ENCODE data around the gene ZNF598.

ZNF598 gene

GRCh38 chr16:2006317-2006716 lies 3.3 kb downstream of the ZNF598 start:
- no peaks in the 10 kb centered on the region for H3K9me3 Mint-ChIP-seq
- H3K36me3 Mint-ChIP-seq = peaks cover 2% of the 10 kb centered on the region
- no peak overlapping the region for H3K27ac Mint-ChIP-seq
- H3K4me3 Mint-ChIP-seq = peak overlapping the region; percentile 26
- peaks cover 40% of the 10 kb centered on the region for H3K4me1 Mint-ChIP-seq
- no peaks in the 10 kb centered on the region for H3K27me3 Mint-ChIP-seq

DNA sequence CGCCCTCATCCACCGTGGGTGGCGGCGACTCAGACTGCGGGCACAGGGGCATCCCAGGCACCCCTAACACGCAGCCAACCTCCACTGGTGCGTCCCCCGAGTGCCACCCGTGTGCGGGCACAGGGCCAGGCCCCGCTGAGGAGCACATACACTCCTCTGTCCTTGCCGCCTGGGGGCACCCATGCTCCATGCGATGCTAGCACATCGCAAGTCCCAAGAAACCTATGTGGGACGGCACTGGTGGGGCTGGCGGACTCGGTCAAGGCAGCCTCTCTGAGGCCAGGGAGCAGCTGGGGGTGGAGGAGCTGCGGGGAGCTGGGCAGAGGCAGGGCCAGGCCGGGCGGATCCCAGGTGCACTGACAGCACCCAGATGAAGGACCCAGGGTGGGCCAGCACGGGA lies 4.0 kb downstream of the ZNF598 start:
- Mint-ChIP-seq H3K36me3 (peaks cover 2% of the 10 kb centered on the region), H3K9me3 (no peaks in the 10 kb centered on the region), H3K27me3 (no peaks in the 10 kb centered on the region), H3K4me1 (peaks cover 40% of the 10 kb centered on the region), H3K4me3 (peak overlapping the region; percentile 26), H3K27ac (no peak overlapping the region)

DNA sequence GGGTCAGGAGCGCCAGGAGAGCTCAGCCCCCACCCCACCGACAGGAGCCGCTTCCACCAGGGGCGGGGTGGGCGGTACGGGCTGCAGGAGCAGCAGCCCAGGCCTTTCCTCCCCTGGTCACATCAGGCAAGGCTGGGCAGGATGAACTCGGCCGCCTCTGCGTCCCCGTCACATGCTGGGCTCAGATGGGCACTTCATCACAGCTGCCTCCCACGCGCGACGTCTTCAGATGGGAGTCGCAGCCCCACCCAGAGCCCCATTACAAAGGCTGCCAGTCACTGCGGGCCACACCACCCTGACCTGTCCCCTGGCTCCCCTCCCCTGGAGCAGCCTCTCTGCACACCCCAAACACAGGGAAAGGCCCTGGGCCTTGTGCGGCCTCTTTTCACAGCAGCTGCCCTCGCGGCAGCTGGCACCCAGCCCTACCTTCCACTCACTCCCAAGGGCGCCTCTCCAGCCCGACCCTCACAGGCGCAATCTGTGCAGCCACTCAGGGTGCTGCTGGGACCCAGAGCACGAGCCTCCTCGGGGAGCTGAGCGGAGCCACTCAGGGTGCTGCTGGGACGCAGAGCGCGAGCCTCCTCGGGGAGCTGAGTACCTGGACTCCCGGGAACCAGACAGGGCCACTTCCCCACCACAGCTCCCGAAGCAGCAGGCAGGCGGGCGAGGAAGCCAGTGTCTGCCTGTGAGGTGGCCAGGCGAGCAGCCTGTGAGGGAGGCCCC lies 4.7 kb downstream of the ZNF598 start:
- H3K36me3 Mint-ChIP-seq = peaks cover 2% of the 10 kb centered on the region
- no peak overlapping the region for H3K27ac Mint-ChIP-seq
- no peaks in the 10 kb centered on the region for H3K9me3 Mint-ChIP-seq
- H3K4me3 Mint-ChIP-seq = no peak overlapping the region
- H3K4me1 Mint-ChIP-seq = peaks cover 35% of the 10 kb centered on the region
- no peaks in the 10 kb centered on the region for H3K27me3 Mint-ChIP-seq

GRCh38 chr16:2003827-2004641 lies 5.6 kb downstream of the ZNF598 start:
- Mint-ChIP-seq H3K4me3 (no peak overlapping the region), H3K36me3 (peaks cover 2% of the 10 kb centered on the region), H3K27ac (no peak overlapping the region)

GRCh38 chr16:2003231-2003826 lies 6.3 kb downstream of the ZNF598 start:
- Mint-ChIP-seq H3K4me3 (no peak overlapping the region), H3K9me3 (no peaks in the 10 kb centered on the region), H3K27ac (no peak overlapping the region), H3K36me3 (peaks cover 3% of the 10 kb centered on the region), H3K27me3 (no peaks in the 10 kb centered on the region), H3K4me1 (peaks cover 29% of the 10 kb centered on the region)

More at GRCh38 chr16:2003827-2004641, 5.6 kb downstream of the ZNF598 start:
- Mint-ChIP-seq H3K4me1 (peaks cover 35% of the 10 kb centered on the region), H3K27me3 (no peaks in the 10 kb centered on the region), H3K9me3 (no peaks in the 10 kb centered on the region)

- H3K4me3 Mint-ChIP-seq = no peak overlapping the region
- no peaks in the 10 kb centered on the region for H3K9me3 Mint-ChIP-seq
- H3K27ac Mint-ChIP-seq = no peak overlapping the region
- H3K36me3 Mint-ChIP-seq = peaks cover 3% of the 10 kb centered on the region
- H3K4me1 Mint-ChIP-seq = peaks cover 22% of the 10 kb centered on the region
- H3K27me3 Mint-ChIP-seq = no peaks in the 10 kb centered on the region
These were observed 7.0 kb downstream of the ZNF598 start for GRCh38 chr16:2002406-2003230.

DNA sequence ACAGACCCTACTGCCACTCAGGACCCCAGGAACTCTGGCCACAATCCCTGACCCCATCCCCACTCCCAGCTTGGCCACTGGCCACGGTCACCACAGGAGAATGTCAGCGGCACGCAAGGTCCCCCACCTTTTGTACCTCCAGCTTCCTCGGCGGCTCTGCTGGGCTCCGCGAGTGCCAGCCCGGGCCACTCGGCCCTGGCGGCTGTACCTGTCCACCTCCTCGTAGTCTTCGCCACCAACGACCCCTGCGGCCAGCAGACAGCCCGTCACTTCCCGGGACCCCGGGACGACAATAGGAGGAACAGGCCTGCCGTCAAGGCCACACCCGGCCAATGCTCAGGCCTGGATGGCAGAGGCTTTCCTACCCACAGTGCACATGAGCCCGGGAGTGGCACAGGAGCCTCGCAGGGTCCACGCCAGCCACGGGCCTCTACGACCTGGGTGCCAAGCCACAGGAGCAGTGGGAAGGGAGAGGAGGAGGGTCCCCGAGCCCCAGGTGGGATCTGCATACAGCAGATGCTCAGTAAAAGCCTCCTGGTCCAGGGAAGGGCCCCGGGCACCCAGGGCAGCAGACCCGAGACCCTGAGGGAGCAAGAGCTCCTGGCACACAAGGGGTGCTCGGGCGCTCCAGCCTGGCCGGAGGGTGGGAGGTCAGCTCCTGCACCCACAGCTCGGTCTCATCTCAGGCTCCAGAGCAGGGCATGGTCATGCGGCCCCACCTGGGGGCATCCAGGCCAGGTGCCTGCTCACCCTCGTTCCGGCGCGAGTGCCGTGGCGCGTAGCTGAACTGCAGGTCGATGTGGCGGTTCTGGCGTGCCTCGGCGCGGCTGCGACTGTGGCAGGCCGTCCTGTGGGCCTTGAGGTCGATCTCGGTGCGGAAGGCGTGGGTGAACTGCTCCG lies 7.9 kb downstream of the ZNF598 start:
- no peaks in the 10 kb centered on the region for H3K27me3 Mint-ChIP-seq
- no peak overlapping the region for H3K4me3 Mint-ChIP-seq
- peaks cover 13% of the 10 kb centered on the region for H3K4me1 Mint-ChIP-seq
- peaks cover 4% of the 10 kb centered on the region for H3K36me3 Mint-ChIP-seq
- H3K9me3 Mint-ChIP-seq = no peaks in the 10 kb centered on the region
- no peak overlapping the region for H3K27ac Mint-ChIP-seq

DNA sequence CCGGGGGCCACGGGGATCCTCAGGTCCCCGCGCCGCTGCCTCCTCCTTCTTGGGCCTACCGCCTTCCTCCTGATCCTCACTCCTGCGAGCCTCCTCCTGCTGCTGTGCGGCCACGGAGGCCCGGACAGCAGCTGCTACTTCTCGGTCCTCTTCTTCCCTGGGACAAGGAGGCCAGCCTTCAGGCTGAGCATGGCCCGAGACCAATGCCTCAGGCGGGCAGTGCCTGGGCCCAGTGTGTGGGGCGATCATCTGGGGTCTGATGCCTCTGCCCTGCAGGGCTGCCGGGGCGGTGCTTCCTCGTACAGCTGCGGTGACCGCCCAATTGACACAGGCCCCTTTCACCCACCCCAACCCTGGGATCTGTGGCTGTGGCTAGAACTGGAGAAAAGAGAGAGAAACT lies 8.6 kb downstream of the ZNF598 start:
- no peak overlapping the region for H3K4me3 Mint-ChIP-seq
- peaks cover 4% of the 10 kb centered on the region for H3K36me3 Mint-ChIP-seq
- no peaks in the 10 kb centered on the region for H3K27me3 Mint-ChIP-seq
- peaks cover 9% of the 10 kb centered on the region for H3K4me1 Mint-ChIP-seq
- H3K9me3 Mint-ChIP-seq = no peaks in the 10 kb centered on the region
- H3K27ac Mint-ChIP-seq = no peak overlapping the region

DNA sequence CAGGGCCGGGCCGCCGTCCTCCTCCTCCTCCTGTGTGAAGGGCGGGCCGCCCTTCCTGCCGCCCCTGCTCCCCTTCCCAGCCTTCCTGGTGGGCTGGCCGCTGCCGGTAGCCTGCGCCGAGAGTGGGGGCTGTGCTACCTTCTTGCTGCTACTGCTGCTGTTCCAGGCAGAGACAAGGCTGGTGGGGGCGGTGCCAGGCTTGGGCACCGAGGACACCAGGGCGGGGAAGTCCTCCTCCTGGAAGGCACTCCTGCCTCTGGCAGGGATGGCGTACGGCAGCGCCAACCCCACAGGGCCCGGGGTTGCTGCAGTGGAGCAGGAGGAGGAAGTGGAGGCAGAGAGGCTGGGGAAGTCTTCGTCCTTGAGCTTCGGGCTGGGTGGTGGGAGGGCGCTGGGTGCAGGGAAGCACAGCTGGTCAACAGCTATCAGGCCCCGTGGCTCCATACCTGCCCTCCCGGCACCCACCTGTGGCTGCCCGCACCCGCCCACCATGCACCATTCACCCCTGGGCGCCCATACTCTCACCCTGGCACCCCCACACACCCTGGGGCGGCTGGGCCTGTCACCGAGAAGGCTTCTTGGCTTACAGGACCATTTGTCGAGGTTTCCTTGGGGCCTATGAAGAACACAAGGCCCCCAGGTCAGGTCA lies 9.6 kb downstream of the ZNF598 start:
- H3K27me3 Mint-ChIP-seq = no peaks in the 10 kb centered on the region
- no peak overlapping the region for H3K27ac Mint-ChIP-seq
- H3K4me3 Mint-ChIP-seq = no peak overlapping the region
- H3K4me1 Mint-ChIP-seq = peaks cover 6% of the 10 kb centered on the region
- no peaks in the 10 kb centered on the region for H3K9me3 Mint-ChIP-seq
- H3K36me3 Mint-ChIP-seq = peaks cover 4% of the 10 kb centered on the region

DNA sequence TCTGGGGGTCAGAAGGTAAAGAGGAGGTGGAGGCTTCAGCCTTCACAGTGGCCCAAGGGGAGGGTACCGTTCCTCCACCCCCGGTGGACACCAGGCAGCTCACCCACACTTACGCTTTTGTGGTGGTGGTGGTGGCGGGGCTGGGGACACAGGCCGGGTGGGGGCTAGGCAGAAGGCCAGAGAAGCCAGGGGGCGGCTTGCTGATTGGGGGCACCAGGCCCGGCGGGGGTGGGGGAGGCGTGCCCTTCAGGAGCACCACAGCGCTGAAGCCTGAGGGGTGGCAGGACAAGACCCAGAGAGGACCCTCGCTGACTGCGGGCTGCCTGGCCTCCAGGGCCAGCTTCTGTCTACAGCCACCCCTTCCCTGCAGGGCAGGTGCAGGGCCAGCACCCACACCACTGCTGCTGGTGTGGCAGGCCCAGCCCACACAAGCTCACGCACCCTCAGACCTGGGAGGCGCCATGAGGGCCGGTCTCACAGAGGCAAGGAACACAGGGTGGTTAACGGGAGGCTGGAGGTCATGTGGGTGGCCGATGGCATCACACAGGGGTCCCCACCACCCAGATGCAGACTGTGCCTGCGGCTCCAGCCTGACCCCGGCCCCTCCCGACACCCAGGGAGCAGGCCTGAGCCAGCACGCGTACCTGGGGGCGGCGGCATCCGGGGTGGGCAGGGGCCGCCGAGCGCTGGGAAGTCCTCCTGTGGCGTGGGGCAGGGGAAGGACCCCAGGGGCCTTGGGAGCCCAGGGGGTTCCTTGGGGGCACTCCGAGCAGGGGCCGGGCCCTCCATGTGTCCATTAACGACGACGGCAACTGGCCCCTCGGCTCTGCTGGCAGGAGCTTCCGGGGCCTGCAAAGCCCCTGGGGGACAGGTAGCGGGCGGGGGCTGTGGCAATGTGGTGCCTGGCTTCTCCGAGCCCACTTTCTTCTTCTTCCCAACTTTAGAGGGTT lies 10.5 kb downstream of the ZNF598 start:
- peaks cover 4% of the 10 kb centered on the region for H3K36me3 Mint-ChIP-seq
- no peaks in the 10 kb centered on the region for H3K27me3 Mint-ChIP-seq
- no peak overlapping the region for H3K27ac Mint-ChIP-seq
- H3K4me3 Mint-ChIP-seq = no peak overlapping the region
- no peaks in the 10 kb centered on the region for H3K9me3 Mint-ChIP-seq
- peaks cover 3% of the 10 kb centered on the region for H3K4me1 Mint-ChIP-seq

DNA sequence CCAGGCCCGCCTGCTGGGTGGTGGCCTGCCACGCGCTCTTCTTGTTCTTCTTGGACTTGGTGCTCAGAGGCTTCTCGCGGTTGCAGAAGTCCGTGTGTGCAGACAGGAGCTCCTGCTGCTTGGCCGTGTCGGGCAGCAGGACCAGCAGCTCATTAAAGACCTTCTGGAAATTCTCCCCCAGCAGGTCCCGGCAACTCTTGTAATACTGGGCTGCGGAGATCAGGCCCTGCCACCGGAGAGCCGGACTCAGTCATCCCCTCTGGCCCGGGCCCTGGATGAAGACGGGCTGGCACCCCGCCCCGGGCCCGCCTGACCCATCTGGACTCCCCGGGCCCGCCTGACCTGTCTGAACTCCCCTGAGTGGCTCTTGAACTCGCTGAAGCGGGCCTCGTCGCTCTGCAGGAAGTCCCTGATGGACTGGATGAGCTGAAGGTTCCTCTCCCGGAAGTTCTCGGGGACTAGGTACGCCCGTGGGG lies 11.2 kb downstream of the ZNF598 start:
- H3K36me3 Mint-ChIP-seq = peaks cover 4% of the 10 kb centered on the region
- no peak overlapping the region for H3K27ac Mint-ChIP-seq
- no peaks in the 10 kb centered on the region for H3K9me3 Mint-ChIP-seq
- H3K4me1 Mint-ChIP-seq = peaks cover 4% of the 10 kb centered on the region
- H3K27me3 Mint-ChIP-seq = no peaks in the 10 kb centered on the region
- H3K4me3 Mint-ChIP-seq = no peak overlapping the region

GRCh38 chr16:1997494-1998359 lies 11.9 kb downstream of the ZNF598 start:
- peaks cover 4% of the 10 kb centered on the region for H3K4me1 Mint-ChIP-seq
- H3K4me3 Mint-ChIP-seq = no peak overlapping the region
- no peak overlapping the region for H3K27ac Mint-ChIP-seq
- H3K27me3 Mint-ChIP-seq = no peaks in the 10 kb centered on the region
- H3K9me3 Mint-ChIP-seq = no peaks in the 10 kb centered on the region
- peaks cover 4% of the 10 kb centered on the region for H3K36me3 Mint-ChIP-seq
